ENCODE data around the gene KMT5B. TPM values are rescaled to one million over a fixed set of nuclear protein-coding genes. Genes with fewer than 3 reads are reported as not detected.

Gene KMT5B
- total RNA-seq, 1 experiment from 2014 or later, result 39.2 TPM

- no peaks in the 10 kb centered on the region for H3K27me3 Mint-ChIP-seq (ENCODE audit: unreplicated experiment)
Measured at GRCh38 chr11:68122936-68123539, 90.1 kb downstream of the KMT5B start.

GRCh38 chr11:68121067-68121899 is 91.8 kb downstream of the KMT5B start, which contains the start of gene CHKA:
Gene CHKA (minus strand): TSS chr11:68121388. CDS start chr11:68121177, 211 bp downstream.
- peaks cover 73% of the 10 kb centered on the region for H3K36me3 Mint-ChIP-seq (ENCODE audit: insufficient read depth, unreplicated experiment)
- peaks cover 63% of the 10 kb centered on the region for H3K4me1 Mint-ChIP-seq (ENCODE audit: low read depth, unreplicated experiment)
- DNase-seq, result peak; percentile 96
- H3K27me3 Mint-ChIP-seq (ENCODE audit: unreplicated experiment), result no peaks in the 10 kb centered on the region
- CTCF ChIA-PET, result interaction anchor here (1.4 kb wide), 1 partner anchor 25 kb away, joined by 4 read pairs; no protein-coding TSS in a partner anchor
- no peaks in the 10 kb centered on the region for H3K9me3 Mint-ChIP-seq (ENCODE audit: low read depth, unreplicated experiment)
- TF ChIP-seq CTCF (IDR thresholded peaks at IDR 0.05; ENCODE audit: unreplicated experiment), result no peak
- no TSS peak for BruUV-seq (replicated peaks)
- H3K27ac Mint-ChIP-seq (ENCODE audit: unreplicated experiment), result peak within 1 kb of the TSS; percentile 97
- intact Hi-C loops (cut with micrococcal nuclease; ENCODE audit: unreplicated experiment), result loop anchor here (2.0 kb wide), 1 partner anchor 14 kb away; no protein-coding TSS in a partner anchor
- H3K4me3 Mint-ChIP-seq (ENCODE audit: low read depth, unreplicated experiment), result peak within 1 kb of the TSS; percentile 80

More at GRCh38 chr11:68122936-68123539, 90.1 kb downstream of the KMT5B start:
- Mint-ChIP-seq H3K9me3 (ENCODE audit: low read depth, unreplicated experiment) (no peaks in the 10 kb centered on the region), H3K27ac (ENCODE audit: unreplicated experiment) (peak overlapping the region; percentile 97), H3K36me3 (ENCODE audit: insufficient read depth, unreplicated experiment) (peaks cover 55% of the 10 kb centered on the region), H3K4me3 (ENCODE audit: low read depth, unreplicated experiment) (peak overlapping the region; percentile 80), H3K4me1 (ENCODE audit: low read depth, unreplicated experiment) (peaks cover 46% of the 10 kb centered on the region)
- intact Hi-C loops (cut with micrococcal nuclease; ENCODE audit: unreplicated experiment), result loop anchor here (2.0 kb wide), 1 partner anchor 24 kb away; no protein-coding TSS in a partner anchor
- TF ChIP-seq CTCF (IDR thresholded peaks at IDR 0.05; ENCODE audit: unreplicated experiment), result no peak
- CTCF ChIA-PET, result interaction anchor here (0.7 to 1.1 kb wide), 2 partner anchors 18 to 113 kb away, joined by 3 read pairs; partner anchors contain the start of gene ALDH3B1
- no TSS peak for BruUV-seq (replicated peaks)
- DNase-seq, result peak; percentile 90

GRCh38 chr11:68120273-68121066 is 92.6 kb downstream of the KMT5B start:
- CTCF ChIA-PET, result no interaction called here
- intact Hi-C loops (cut with micrococcal nuclease; ENCODE audit: unreplicated experiment), result loop anchor here (2.0 kb wide), 1 partner anchor 14 kb away; no protein-coding TSS in a partner anchor
- Mint-ChIP-seq H3K27ac (ENCODE audit: unreplicated experiment) (peak overlapping the region; percentile 83), H3K27me3 (ENCODE audit: unreplicated experiment) (no peaks in the 10 kb centered on the region), H3K4me3 (ENCODE audit: low read depth, unreplicated experiment) (peak overlapping the region; percentile 80), H3K36me3 (ENCODE audit: insufficient read depth, unreplicated experiment) (peaks cover 77% of the 10 kb centered on the region), H3K9me3 (ENCODE audit: low read depth, unreplicated experiment) (no peaks in the 10 kb centered on the region), H3K4me1 (ENCODE audit: low read depth, unreplicated experiment) (peaks cover 61% of the 10 kb centered on the region)
- no peak for TF ChIP-seq CTCF (IDR thresholded peaks at IDR 0.05; ENCODE audit: unreplicated experiment)
- DNase-seq, result peak; percentile 56
- no TSS peak for BruUV-seq (replicated peaks)
